ENCODE results near the gene GTF3C1.

GRCh38 chr16:27486760-27487159 is 63.0 kb downstream of the GTF3C1 start:
- TF ChIP-seq CTCF (IDR thresholded peaks at IDR 0.05) (no peak), POLR2AphosphoS5 (IDR thresholded peaks at IDR 0.05; ENCODE audit: low read depth, low read length) (no peak), SIN3A (IDR thresholded peaks at IDR 0.05; ENCODE audit: borderline replicate concordance, insufficient read depth, low read depth, low read length) (no peak)

Data from Panc1 (cell line).